ENCODE results near the gene MLC1.
A peak's percentile ranks its signal among the peaks of the same experiment; 100 is the strongest.

The MLC1 gene

GRCh38 chr22:50121202-50121740, 36.0 kb upstream of the MLC1 start:
- POLR2A ChIA-PET: interaction anchor here (1.1 kb wide), 1 partner anchor 9 kb away, joined by 3 read pairs; no protein-coding TSS in a partner anchor
- Histone ChIP-seq H3K27me3 (replicated peaks in 2 of 5; ENCODE audit: control insufficient read depth in 4 of 5, insufficient read depth in 5 of 5, low read length in 4 of 5) (peaks cover 0 to 2% (median 0%) of the 10 kb centered on the region in 5 experiments), H3K4me1 (ENCODE audit: control extremely low read depth in 1 of 4, control insufficient read depth in 4 of 4, insufficient read depth in 4 of 4, low read length in 3 of 4) (peaks cover 2 to 14% (median 4%) of the 10 kb centered on the region in 4 experiments), H3K27ac (ENCODE audit: insufficient read depth in 1 of 2, low read depth in 1 of 2, low read length in 2 of 2, poor library complexity in 1 of 2, severe bottlenecking in 2 of 2) (no peak overlapping the region), H3K4me3 (ENCODE audit: control insufficient read depth in 1 of 7, extremely low read depth in 1 of 7, insufficient read depth in 4 of 7, low read depth in 2 of 7, low read length in 6 of 7) (no peak overlapping the region), H3K36me3 (ENCODE audit: control insufficient read depth in 4 of 4, insufficient read depth in 4 of 4, low read length in 3 of 4) (no peaks in the 10 kb centered on the region), H3K9me3 (ENCODE audit: control extremely low read depth in 1 of 5, control insufficient read depth in 4 of 5, insufficient read depth in 2 of 5, low read depth in 1 of 5, low read length in 4 of 5) (peaks cover 3 to 14% (median 6%) of the 10 kb centered on the region in 5 experiments)
- DNase-seq: no peak
- 83% methylated on average over 9 of the region's 11 CpGs for WGBS (ENCODE audit: insufficient coverage)
- CTCF ChIA-PET: interaction anchor here (1.5 kb wide), 1 partner anchor 22 kb away, joined by 3 read pairs; no protein-coding TSS in a partner anchor

- Histone ChIP-seq H3K4me3 (ENCODE audit: control insufficient read depth in 1 of 7, extremely low read depth in 1 of 7, insufficient read depth in 4 of 7, low read depth in 2 of 7, low read length in 6 of 7) (no peak overlapping the region), H3K36me3 (ENCODE audit: control insufficient read depth in 4 of 4, insufficient read depth in 4 of 4, low read length in 3 of 4) (no peaks in the 10 kb centered on the region), H3K27ac (ENCODE audit: insufficient read depth in 1 of 2, low read depth in 1 of 2, low read length in 2 of 2, poor library complexity in 1 of 2, severe bottlenecking in 2 of 2) (no peak overlapping the region), H3K27me3 (replicated peaks in 2 of 5; ENCODE audit: control insufficient read depth in 4 of 5, insufficient read depth in 5 of 5, low read length in 4 of 5) (peaks cover 0 to 2% (median 0%) of the 10 kb centered on the region in 5 experiments), H3K4me1 (ENCODE audit: control extremely low read depth in 1 of 4, control insufficient read depth in 4 of 4, insufficient read depth in 4 of 4, low read length in 3 of 4) (peaks cover 2 to 14% (median 4%) of the 10 kb centered on the region in 4 experiments), H3K9me3 (ENCODE audit: control extremely low read depth in 1 of 5, control insufficient read depth in 4 of 5, insufficient read depth in 2 of 5, low read depth in 1 of 5, low read length in 4 of 5) (peaks cover 3 to 14% (median 6%) of the 10 kb centered on the region in 5 experiments)
- 73% methylated on average over 6 of the region's 6 CpGs for whole genome bisulfite sequencing (ENCODE audit: insufficient coverage)
- CTCF ChIA-PET: interaction anchor here (1.1 to 5.1 kb wide), 4 partner anchors 11 to 89 kb away, joined by 3 to 23 read pairs (median 6); no protein-coding TSS in a partner anchor
- DNase-seq: no peak
- POLR2A ChIA-PET: no interaction called here
Observed at GRCh38 chr22:50119768-50120251, 34.6 kb upstream of the MLC1 start.

GRCh38 chr22:50119169-50119767, 34.0 kb upstream of the MLC1 start:
- H3K4me1 ChIP-seq (ENCODE audit: control extremely low read depth in 1 of 4, control insufficient read depth in 4 of 4, insufficient read depth in 4 of 4, low read length in 3 of 4): peaks cover 2 to 14% (median 4%) of the 10 kb centered on the region in 4 experiments
- H3K4me3 ChIP-seq (ENCODE audit: control insufficient read depth in 1 of 7, extremely low read depth in 1 of 7, insufficient read depth in 4 of 7, low read depth in 2 of 7, low read length in 6 of 7): no peak overlapping the region
- 92% methylated on average over 14 of the region's 14 CpGs for WGBS (ENCODE audit: insufficient coverage)
- CTCF ChIA-PET: interaction anchor here (1.1 to 5.1 kb wide), 4 partner anchors 11 to 89 kb away, joined by 3 to 23 read pairs (median 6); no protein-coding TSS in a partner anchor
- no peaks in the 10 kb centered on the region for H3K36me3 ChIP-seq (ENCODE audit: control insufficient read depth in 4 of 4, insufficient read depth in 4 of 4, low read length in 3 of 4)
- H3K27me3 ChIP-seq (replicated peaks in 2 of 5; ENCODE audit: control insufficient read depth in 4 of 5, insufficient read depth in 5 of 5, low read length in 4 of 5): peaks cover 0 to 2% (median 0%) of the 10 kb centered on the region in 5 experiments
- no peak for DNase-seq
- peak overlapping the region in 1 of 2 experiments; percentile 55 for H3K27ac ChIP-seq (ENCODE audit: insufficient read depth in 1 of 2, low read depth in 1 of 2, low read length in 2 of 2, poor library complexity in 1 of 2, severe bottlenecking in 2 of 2)
- POLR2A ChIA-PET: no interaction called here
- H3K9me3 ChIP-seq (ENCODE audit: control extremely low read depth in 1 of 5, control insufficient read depth in 4 of 5, insufficient read depth in 2 of 5, low read depth in 1 of 5, low read length in 4 of 5): peaks cover 3 to 12% (median 6%) of the 10 kb centered on the region in 5 experiments

GRCh38 chr22:50118557-50119168, 33.4 kb upstream of the MLC1 start:
- ChIA-PET CTCF (interaction anchor here (2.3 to 5.1 kb wide), 3 partner anchors 8 to 14 kb away, joined by 8 to 23 read pairs (median 11); no protein-coding TSS in a partner anchor), POLR2A (interaction anchor here (1.5 kb wide), 1 partner anchor 34 kb away, joined by 4 read pairs; the partner anchor contains the start of gene MLC1)
- WGBS (ENCODE audit: insufficient coverage): 31% methylated on average over 9 of the region's 10 CpGs
- H3K27me3 ChIP-seq (replicated peaks in 2 of 5; ENCODE audit: control insufficient read depth in 4 of 5, insufficient read depth in 5 of 5, low read length in 4 of 5): peaks cover 0 to 2% (median 0%) of the 10 kb centered on the region in 5 experiments
- no peak overlapping the region for H3K4me3 ChIP-seq (ENCODE audit: control insufficient read depth in 1 of 7, extremely low read depth in 1 of 7, insufficient read depth in 4 of 7, low read depth in 2 of 7, low read length in 6 of 7)
- H3K36me3 ChIP-seq (ENCODE audit: control insufficient read depth in 4 of 4, insufficient read depth in 4 of 4, low read length in 3 of 4): no peaks in the 10 kb centered on the region
- DNase-seq: peak; percentile 85 to 94 (median 90)
- peaks cover 3 to 11% (median 6%) of the 10 kb centered on the region in 5 experiments for H3K9me3 ChIP-seq (ENCODE audit: control extremely low read depth in 1 of 5, control insufficient read depth in 4 of 5, insufficient read depth in 2 of 5, low read depth in 1 of 5, low read length in 4 of 5)
- H3K4me1 ChIP-seq (ENCODE audit: control extremely low read depth in 1 of 4, control insufficient read depth in 4 of 4, insufficient read depth in 4 of 4, low read length in 3 of 4): peaks cover 0 to 14% (median 4%) of the 10 kb centered on the region in 4 experiments
- H3K27ac ChIP-seq (ENCODE audit: insufficient read depth in 1 of 2, low read depth in 1 of 2, low read length in 2 of 2, poor library complexity in 1 of 2, severe bottlenecking in 2 of 2): peak overlapping the region in 1 of 2 experiments; percentile 55

- Histone ChIP-seq H3K27me3 (replicated peaks in 2 of 5; ENCODE audit: control insufficient read depth in 4 of 5, insufficient read depth in 5 of 5, low read length in 4 of 5) (peaks cover 0 to 2% (median 0%) of the 10 kb centered on the region in 5 experiments), H3K36me3 (ENCODE audit: control insufficient read depth in 4 of 4, insufficient read depth in 4 of 4, low read length in 3 of 4) (no peaks in the 10 kb centered on the region), H3K9me3 (ENCODE audit: control extremely low read depth in 1 of 5, control insufficient read depth in 4 of 5, insufficient read depth in 2 of 5, low read depth in 1 of 5, low read length in 4 of 5) (peaks cover 1 to 7% (median 3%) of the 10 kb centered on the region in 5 experiments), H3K4me3 (ENCODE audit: control insufficient read depth in 1 of 7, extremely low read depth in 1 of 7, insufficient read depth in 4 of 7, low read depth in 2 of 7, low read length in 6 of 7) (no peak overlapping the region), H3K27ac (ENCODE audit: insufficient read depth in 1 of 2, low read depth in 1 of 2, low read length in 2 of 2, poor library complexity in 1 of 2, severe bottlenecking in 2 of 2) (no peak overlapping the region), H3K4me1 (ENCODE audit: control extremely low read depth in 1 of 4, control insufficient read depth in 4 of 4, insufficient read depth in 4 of 4, low read length in 3 of 4) (peaks cover 0 to 19% (median 9%) of the 10 kb centered on the region in 4 experiments)
- CTCF ChIA-PET: interaction anchor here (2.3 to 5.1 kb wide), 3 partner anchors 9 to 13 kb away, joined by 8 to 23 read pairs (median 11); no protein-coding TSS in a partner anchor
- no peak for DNase-seq
- POLR2A ChIA-PET: interaction anchor here (1.5 kb wide), 1 partner anchor 33 kb away, joined by 4 read pairs; the partner anchor contains the start of gene MLC1
- WGBS (ENCODE audit: insufficient coverage): 85% methylated on average over 2 of the region's 3 CpGs
Observed at GRCh38 chr22:50118129-50118528, 32.9 kb upstream of the MLC1 start.

GRCh38 chr22:50117168-50117762, 32.0 kb upstream of the MLC1 start:
- WGBS (ENCODE audit: insufficient coverage): 91% methylated on average over 19 of the region's 19 CpGs

More at GRCh38 chr22:50117168-50117762, 32.0 kb upstream of the MLC1 start:
- ChIA-PET CTCF (interaction anchor here (1.3 to 5.1 kb wide), 5 partner anchors 9 to 87 kb away, joined by 3 to 23 read pairs (median 8); no protein-coding TSS in a partner anchor), POLR2A (interaction anchor here (1.5 kb wide), 1 partner anchor 33 kb away, joined by 4 read pairs; the partner anchor contains the start of gene MLC1)
- H3K27ac ChIP-seq (ENCODE audit: insufficient read depth in 1 of 2, low read depth in 1 of 2, low read length in 2 of 2, poor library complexity in 1 of 2, severe bottlenecking in 2 of 2): no peak overlapping the region
- no peaks in the 10 kb centered on the region for H3K36me3 ChIP-seq (ENCODE audit: control insufficient read depth in 4 of 4, insufficient read depth in 4 of 4, low read length in 3 of 4)
- peaks cover 0 to under 1% (median 0%) of the 10 kb centered on the region in 5 experiments for H3K9me3 ChIP-seq (ENCODE audit: control extremely low read depth in 1 of 5, control insufficient read depth in 4 of 5, insufficient read depth in 2 of 5, low read depth in 1 of 5, low read length in 4 of 5)
- H3K4me1 ChIP-seq (ENCODE audit: control extremely low read depth in 1 of 4, control insufficient read depth in 4 of 4, insufficient read depth in 4 of 4, low read length in 3 of 4): peaks cover 0 to 28% (median 17%) of the 10 kb centered on the region in 4 experiments
- DNase-seq: no peak
- peaks cover 0 to 2% (median 0%) of the 10 kb centered on the region in 5 experiments for H3K27me3 ChIP-seq (replicated peaks in 2 of 5; ENCODE audit: control insufficient read depth in 4 of 5, insufficient read depth in 5 of 5, low read length in 4 of 5)
- H3K4me3 ChIP-seq (ENCODE audit: control insufficient read depth in 1 of 7, extremely low read depth in 1 of 7, insufficient read depth in 4 of 7, low read depth in 2 of 7, low read length in 6 of 7): no peak overlapping the region
